DOHH2 (cell line): ENCODE results near the gene CLCNKA.

Experiments used
- CTCF ChIP-seq: fragments of 200-600 bp; sonication (generic); IDR thresholded peaks from one replicate; pipeline ENCODE4 v1.5.1; 2014; ENCODE audit warnings: antibody characterized with exemption, mild to moderate bottlenecking, low read depth, low read length; ENCODE audit not compliant: poor library complexity, severe bottlenecking
- EZH2phosphoT487 ChIP-seq: fragments of 200-600 bp; sonication (generic); IDR thresholded peaks from 2 replicates; pipeline ENCODE4 v1.6.1; 2017; ENCODE audit warnings: borderline replicate concordance, mild to moderate bottlenecking, antibody characterized with exemption, low read length, moderate library complexity, mixed read lengths

GRCh38 chr1:16018749-16019643 lies 2.8 kb upstream of the CLCNKA start:
- TF ChIP-seq CTCF (no peak), EZH2phosphoT487 (no peak)
